Stimulated activated CD4-positive, alpha-beta T cell treated with anti-CD3 and anti-CD28 coated beads, Interleukin-12 subunit alpha, Interleukin-12 subunit beta, amount 100 ng/mL, for 48 hours (primary cell): ENCODE results near the gene NOL6.
A peak's percentile ranks its signal among the peaks of the same experiment; 100 is the strongest.

Source experiments
- DNase-seq, 3 donors: peaks; one replicate each; pipeline ENCODE4 v3.0.0-alpha.2; 2020; ENCODE audit warnings: low read depth in 2 of 3, low spot score in 1 of 3

Gene NOL6

GRCh38 chr9:33453999-33454660, 19.6 kb downstream of the NOL6 start:
- DNase-seq: no peak

GRCh38 chr9:33453286-33453860, 20.4 kb downstream of the NOL6 start:
- no peak for DNase-seq

- peak; percentile 34 to 62 (median 47) for DNase-seq
These were observed 20.9 kb downstream of the NOL6 start for GRCh38 chr9:33452828-33453271.

- no peak for DNase-seq
These were observed 23.0 kb downstream of the NOL6 start for GRCh38 chr9:33450621-33451146.

GRCh38 chr9:33449715-33450114, 24.0 kb downstream of the NOL6 start:
- DNase-seq: no peak

GRCh38 chr9:33447799-33448553, 25.7 kb downstream of the NOL6 start:
- no peak for DNase-seq

- peak; percentile 41 to 55 (median 48) for DNase-seq
These were observed 26.6 kb downstream of the NOL6 start, which contains the start of gene AQP3 for GRCh38 chr9:33446946-33447798. AQP3 (minus strand) TSS chr9:33447593; CDS start chr9:33447530, 63 bp downstream.

- DNase-seq: peak; percentile 45 to 58 (median 53)
These were observed 27.3 kb downstream of the NOL6 start for GRCh38 chr9:33446240-33446945.

- no peak for DNase-seq
These were observed 28.1 kb downstream of the NOL6 start for GRCh38 chr9:33445389-33446239.

- DNase-seq: no peak
These were observed 30.1 kb downstream of the NOL6 start for GRCh38 chr9:33443464-33444154.

- DNase-seq: no peak
These were observed 30.7 kb downstream of the NOL6 start for GRCh38 chr9:33443047-33443446.

GRCh38 chr9:33442125-33442524, 31.6 kb downstream of the NOL6 start:
- no peak for DNase-seq

GRCh38 chr9:33440609-33441008, 33.1 kb downstream of the NOL6 start:
- no peak for DNase-seq

GRCh38 chr9:33440204-33440603, 33.5 kb downstream of the NOL6 start:
- no peak for DNase-seq

- DNase-seq: no peak
These were observed 34.0 kb downstream of the NOL6 start for GRCh38 chr9:33439731-33440130.

GRCh38 chr9:33438926-33439680, 34.6 kb downstream of the NOL6 start:
- DNase-seq: no peak

- no peak for DNase-seq
These were observed 35.8 kb downstream of the NOL6 start for GRCh38 chr9:33437898-33438297.

GRCh38 chr9:33437205-33437604, 36.5 kb downstream of the NOL6 start:
- DNase-seq: no peak
